DMS79 (cell line): ENCODE data around the gene TKTL1.
A peak's percentile ranks its signal among the peaks of the same experiment; 100 is the strongest.
"Not testable (repeated sequence)": the region's sequence is repeated elsewhere in the genome, so short reads cannot be mapped to it uniquely, and the experiment has no call there.

Experiments
- DNase-seq: peaks from one replicate; lab custom pipeline; 2025; lab: John Stamatoyannopoulos, UW

Gene TKTL1

GRCh38 chrX:154309041-154309775 lies 13.6 kb downstream of the TKTL1 start:
- DNase-seq, result no peak

- DNase-seq, result peak; percentile 77
Measured at GRCh38 chrX:154310616-154311536, 15.3 kb downstream of the TKTL1 start.

GRCh38 chrX:154312116-154312515 lies 16.5 kb downstream of the TKTL1 start:
- no peak for DNase-seq

DNA sequence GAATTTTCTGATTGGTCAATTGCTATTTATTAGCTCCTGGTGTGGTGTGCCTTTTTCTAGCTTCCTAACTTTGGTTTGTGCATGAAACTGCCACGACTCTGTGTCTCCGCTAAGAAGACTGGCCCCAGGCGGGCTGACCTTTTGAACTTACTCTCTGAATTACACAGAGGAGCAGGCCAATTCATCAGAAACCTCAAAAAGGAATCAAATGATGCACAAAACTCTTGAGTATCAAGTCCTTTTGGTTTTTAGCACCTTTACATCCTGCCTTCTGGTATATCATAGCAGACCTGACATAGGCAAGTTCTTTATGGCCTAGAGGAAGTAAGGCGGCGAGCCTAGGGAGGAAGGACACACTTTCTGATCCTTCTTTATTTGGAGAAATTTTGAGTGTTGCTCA lies 17.6 kb downstream of the TKTL1 start:
- no peak for DNase-seq

- DNase-seq, result no peak
Measured at GRCh38 chrX:154315416-154315815, 19.8 kb downstream of the TKTL1 start.

DNA sequence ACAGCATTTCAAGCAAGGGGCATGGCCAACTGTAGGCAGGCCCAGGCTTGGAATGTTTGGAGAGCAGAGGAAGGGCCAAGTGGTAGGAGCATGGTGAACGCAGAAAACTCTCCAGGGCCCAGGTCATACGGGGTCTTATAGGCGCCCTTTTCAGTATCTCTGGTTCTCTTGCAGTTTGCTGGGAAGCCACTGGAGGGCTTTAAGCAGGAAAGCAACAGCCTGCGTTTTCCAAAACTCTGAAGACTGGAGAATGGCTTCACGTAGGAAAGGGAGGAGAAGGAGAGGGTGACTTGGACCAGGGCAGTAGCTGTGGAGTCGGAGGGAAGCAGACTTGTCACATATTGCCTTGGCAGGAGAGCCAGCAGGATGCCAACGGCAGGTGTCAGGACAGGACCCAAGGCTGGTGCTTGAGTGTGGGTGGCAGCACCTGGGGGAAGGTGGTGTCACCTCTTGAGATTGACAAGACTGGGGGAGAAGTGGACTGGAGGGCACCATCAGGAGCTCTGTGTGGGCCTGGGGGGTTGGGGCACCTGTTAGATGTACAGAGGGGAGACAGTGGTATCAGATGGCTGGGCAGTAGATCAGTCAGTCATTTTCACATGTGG lies 21.9 kb downstream of the TKTL1 start:
- DNase-seq, result no peak

DNA sequence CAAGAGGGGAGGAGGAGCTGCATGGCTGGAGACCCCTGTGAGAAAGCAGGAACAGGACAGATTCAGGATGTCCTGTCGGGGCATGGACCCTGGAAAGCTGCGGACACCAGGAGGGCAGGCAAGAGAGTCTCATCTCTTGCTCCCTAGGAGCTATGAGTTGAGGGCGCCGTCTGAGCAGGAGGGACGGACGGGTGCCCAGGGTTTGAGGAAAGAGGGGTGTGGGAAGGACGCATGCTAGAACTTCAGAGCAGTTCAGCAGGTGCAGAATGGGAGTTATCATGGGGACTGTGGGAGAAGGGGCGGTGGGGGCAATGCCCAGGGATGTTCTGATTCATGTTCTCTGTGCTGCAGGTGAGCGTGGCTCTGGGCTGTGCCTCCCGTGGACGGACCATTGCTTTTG lies 24.8 kb downstream of the TKTL1 start:
- no peak for DNase-seq

DNA sequence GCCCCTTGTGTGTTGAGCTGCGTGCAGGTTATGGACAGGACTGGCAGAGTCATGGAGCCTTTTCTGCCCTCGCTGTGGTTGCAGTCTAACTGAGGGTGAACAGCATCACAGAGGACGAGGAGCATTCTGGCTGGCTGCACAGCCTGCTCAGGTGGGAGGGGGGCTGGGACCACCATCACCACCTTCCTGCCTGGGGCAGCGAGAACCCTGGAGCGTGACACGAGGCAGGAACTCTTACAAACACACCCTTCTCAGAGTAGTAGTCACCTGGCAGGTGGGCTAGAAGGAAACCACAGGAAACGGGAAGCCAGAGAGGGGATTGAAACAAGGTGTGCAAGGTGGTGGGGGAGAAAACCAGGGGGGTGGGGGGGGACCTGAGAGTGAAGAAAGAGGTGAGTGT lies 25.6 kb downstream of the TKTL1 start:
- no peak for DNase-seq

GRCh38 chrX:154321594-154321993 lies 26.0 kb downstream of the TKTL1 start:
- DNase-seq, result no peak

- DNase-seq, result no peak
Measured at GRCh38 chrX:154322890-154323289, 27.3 kb downstream of the TKTL1 start.

- DNase-seq, result no peak
Measured at GRCh38 chrX:154323537-154323936, 27.9 kb downstream of the TKTL1 start.

DNA sequence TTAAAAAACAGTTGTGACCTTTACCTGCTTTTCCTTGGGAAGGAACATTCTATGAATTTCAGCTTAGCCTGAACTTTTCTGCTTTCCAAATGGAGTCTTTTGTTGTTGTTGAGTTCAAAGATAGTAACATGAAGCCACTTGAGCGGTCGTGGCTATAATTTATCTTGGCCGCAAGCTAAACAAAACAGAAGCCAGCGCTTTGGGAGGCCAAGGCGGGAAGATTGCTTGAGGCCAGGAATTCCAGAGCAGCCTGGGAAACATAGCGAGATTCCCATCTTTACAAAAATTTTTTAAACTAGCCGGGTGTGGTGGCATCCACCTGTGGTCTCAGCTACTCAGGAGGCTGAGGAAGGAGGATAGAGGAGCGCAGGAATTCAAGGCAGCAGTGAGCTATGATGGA lies 29.9 kb downstream of the TKTL1 start:
- no peak for DNase-seq

DNA sequence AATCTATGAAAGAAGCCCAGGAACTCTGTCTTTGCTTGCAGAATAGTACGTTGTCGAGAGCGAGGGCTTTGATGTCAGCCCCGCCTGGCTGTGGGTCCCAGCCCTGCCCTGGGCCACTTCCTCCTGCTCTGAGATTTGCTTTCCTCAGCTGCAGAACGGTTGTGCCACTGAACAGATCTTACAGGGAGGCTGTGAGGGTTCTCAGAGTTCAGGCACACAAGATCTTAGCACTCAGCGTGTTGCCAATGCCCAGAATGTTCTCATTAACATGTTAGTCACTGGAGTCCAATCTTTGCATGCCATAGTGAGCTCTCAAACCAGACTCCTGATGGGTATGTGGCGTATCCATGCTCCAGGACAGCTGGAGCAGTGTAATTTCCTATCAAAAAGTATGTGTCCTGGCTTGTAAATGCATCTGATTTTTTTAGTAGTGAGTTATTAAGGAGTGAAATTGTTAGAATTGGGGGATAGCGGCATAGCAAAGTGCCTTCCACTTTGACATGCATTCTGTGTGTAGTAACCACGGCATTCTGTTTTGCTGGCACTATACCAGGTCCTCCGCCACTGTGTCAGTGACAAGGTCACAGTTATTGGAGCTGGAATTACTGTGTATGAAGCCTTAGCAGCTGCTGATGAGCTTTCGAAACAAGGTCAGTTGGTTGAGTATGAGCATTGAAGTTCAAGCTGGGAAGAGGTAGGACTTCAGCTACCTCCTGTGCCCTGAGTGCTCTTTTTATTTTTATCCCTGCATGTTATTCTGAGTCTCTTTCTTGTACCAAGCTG lies 31.6 kb downstream of the TKTL1 start:
- peak; percentile 32 for DNase-seq

GRCh38 chrX:154328646-154329045 lies 33.1 kb downstream of the TKTL1 start:
- no peak for DNase-seq

DNA sequence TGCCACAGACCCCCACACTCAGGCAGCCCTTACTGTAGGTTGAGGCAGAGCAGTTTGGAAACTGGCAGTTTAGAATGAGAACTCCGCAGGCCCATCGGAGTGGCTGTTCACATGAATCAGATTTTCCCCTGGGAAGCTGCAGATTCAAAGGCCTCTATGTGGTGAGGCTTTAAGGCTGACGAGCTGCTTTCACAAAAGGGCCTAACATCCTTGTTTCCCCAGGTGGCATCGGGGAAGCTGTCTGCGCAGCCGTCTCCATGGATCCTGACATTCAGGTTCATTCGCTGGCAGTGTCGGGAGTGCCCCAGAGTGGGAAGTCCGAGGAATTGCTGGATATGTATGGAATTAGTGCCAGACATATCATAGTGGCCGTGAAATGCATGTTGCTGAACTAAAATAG lies 33.7 kb downstream of the TKTL1 start:
- no peak for DNase-seq

DNA sequence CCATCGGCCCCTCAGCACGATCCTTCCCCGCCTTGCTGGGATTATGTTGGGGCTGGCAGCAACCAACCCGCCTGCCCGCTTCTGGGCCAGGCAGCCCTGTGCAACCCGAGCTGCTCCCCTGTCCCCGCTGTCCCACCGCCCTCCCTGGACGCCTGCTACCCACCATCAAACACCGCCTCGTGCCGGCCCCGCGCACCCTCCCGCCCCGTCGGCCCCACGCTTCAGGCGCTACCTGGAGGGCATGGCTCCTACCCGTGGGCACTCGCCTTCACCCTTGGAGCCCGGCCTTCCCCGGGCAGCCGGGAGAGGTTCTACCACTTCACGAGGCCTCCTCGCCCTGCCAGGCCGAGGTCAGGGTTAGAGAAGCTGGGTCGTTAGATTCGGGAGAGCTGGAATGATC lies 37.0 kb downstream of the TKTL1 start:
- DNase-seq, result no peak

DNA sequence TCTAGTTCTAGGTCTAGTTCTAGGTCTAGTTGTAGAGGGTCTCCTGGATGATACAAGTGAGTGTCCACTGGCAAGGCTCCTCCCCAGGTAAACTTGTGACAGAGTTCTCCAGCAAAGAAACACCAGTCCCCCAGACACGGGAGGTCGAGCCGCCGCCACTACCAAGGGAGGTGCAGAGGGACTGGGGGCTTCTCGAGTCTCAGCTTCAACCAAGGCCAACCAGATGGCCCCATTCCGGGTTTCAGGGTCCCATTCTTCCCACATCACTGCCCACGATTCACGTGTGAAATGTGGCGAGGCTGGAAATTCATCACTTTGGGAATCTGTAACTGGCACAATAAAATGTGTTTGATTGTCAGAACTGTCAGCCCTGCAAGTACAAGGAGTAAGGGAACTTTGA lies 37.5 kb downstream of the TKTL1 start:
- no peak for DNase-seq

DNA sequence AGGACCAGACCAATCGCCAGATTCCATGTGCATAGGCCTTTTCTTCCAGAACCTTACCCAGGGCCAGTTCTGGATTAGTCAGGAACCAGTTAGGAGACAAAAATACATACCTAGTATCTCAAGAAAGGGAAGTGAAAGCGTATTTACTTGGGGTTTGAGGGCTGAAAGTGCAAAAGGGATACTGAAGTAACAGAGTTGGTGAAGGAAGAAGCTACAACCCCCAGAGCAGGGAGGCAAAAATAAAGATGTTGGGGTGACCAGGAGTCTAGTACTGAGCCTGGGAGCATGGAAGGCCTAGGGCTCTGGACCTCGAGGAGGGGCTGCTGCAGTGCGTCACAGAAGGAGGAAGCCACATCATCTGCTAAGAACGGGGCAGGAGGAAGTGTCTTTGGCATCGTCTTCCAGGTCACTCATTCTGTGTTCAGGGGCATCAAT lies 38.3 kb downstream of the TKTL1 start:
- no peak for DNase-seq

DNA sequence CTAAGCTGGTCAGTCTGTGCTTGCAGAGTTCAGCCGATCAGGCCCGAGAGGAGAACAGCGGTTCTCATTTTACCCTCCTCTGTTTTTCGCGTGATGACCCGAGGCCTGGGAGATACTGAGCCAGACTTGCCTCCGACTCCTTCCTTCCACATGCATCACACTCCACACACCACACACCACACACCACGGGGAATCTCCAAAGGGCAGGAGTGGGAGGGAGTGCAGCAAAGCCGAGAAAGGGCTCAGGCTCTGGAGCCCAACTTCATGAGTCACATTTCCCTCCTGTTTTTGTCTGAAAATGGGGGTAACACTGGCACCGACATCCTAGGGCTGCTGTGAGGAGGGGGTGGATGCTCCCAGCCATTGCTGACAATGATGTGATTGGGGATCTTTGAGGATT lies 38.9 kb downstream of the TKTL1 start:
- DNase-seq, result no peak

DNA sequence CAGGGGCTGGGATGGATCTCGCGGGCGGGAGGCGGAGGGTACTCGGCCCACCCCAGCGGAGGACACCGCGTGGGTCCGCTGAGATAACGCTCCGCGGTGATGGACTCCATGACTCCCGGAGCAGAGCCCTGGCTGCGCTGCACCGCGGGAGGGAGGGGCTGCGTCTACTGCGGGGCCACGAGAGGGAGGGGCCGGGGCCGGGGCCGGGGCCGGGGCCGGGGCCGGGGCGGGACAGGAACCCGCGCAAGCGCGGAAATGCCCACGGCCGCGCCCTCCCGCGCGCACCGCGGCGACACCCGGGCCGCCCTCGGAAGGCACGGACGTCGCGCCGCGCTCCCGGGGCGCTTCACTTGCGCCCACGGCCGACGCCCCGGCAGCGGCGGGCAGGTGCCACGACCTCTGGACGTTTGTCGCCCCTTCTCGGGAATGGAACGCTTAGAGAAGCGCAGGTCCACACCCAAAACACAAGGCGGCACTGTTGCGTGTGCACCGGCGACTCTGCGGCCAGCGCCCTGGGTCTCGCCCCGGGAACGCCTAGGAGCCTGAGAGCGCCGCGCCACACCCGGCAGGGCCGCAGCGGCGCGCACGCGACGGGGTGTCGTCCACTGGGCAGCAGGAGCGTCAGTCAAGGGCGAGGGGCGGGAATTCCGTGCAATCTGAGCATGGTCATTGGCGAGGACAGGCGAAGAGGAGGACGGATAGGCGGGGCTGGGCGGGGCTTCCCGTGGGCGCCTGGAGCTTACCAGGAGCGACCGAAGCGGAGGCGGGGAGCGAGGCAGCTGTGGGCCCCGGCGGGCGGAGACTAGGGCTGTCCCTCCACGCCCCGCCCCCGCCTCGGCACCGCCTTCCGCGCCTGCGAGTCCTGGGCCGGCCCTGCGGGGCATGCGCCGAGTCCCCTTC lies 46.1 kb downstream of the TKTL1 start:
- DNase-seq, result not testable (repeated sequence)

GRCh38 chrX:154343063-154343462 lies 47.5 kb downstream of the TKTL1 start:
- DNase-seq, result not testable (repeated sequence)
